ENCODE data around the gene POP4.
"Not testable (repeated sequence)": the region's sequence is repeated elsewhere in the genome, so short reads cannot be mapped to it uniquely, and the experiment has no call there.

POP4 gene, protein sequence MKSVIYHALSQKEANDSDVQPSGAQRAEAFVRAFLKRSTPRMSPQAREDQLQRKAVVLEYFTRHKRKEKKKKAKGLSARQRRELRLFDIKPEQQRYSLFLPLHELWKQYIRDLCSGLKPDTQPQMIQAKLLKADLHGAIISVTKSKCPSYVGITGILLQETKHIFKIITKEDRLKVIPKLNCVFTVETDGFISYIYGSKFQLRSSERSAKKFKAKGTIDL

DNA sequence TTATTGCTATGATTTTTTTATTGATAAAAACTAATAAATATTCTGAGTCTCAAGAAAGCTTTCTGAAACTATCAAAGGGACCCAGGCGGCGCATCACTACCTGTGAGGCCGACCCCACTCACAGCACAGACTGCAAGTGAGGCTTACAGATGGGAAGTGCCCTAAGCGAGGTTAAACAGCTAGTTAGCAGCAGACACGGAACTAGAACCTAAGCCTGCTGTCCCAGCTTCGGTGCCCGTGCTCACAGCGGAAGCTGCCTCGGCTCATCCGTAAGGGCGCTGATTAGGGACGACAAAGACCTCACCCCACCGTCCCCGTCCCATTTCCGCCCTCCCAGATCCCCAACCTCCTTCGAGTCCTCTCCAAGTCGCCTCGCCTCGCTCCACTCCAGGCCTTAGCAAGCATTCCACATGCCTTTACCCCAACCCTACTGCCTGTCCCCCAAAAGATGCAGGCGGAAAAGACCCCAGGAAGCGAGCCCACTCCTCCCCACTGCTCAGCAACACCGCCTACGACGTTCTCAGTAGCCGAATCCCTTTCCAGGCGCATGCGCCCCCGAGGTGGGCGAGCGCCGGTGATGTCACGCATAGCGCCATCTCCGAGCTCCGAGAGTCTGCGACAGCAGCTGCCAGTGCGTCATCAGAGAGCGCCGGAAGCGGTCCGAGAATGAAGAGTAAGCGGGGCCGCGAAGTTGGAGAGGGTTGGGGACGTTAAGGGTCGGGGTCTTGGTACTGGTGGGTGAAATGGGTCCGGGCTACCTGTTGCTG lies at the start of gene POP4:
TSS of gene POP4 (plus strand) at position 631 of the 767 bp plus-strand sequence. CDS start at position 667, 36 bp downstream.
- DNase-seq (ENCODE audit: low read depth) = peak; percentile 99

- DNase-seq (ENCODE audit: low read depth) = not testable (repeated sequence)
Observed at GRCh38 chr19:29559110-29559509, 47.0 kb upstream of the POP4 start.

DNA sequence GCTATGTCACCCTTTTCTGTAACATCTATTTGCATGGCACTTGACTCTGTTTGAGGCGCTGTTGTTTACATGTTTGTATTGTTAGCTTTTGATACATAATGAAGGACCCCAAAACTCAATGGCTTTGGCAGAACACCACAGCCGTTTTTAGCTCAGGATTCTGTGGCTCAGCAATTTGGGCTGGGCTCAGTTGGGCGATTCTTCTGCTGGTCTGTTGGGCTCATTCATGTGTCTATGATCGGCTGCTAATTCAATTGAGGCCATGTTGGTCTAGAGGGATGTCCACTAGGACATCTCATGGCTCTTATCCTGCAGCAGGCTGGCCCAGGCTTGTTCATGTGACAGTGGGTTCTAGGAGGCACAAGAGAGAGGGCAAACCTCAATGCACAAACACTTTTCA lies 46.3 kb upstream of the POP4 start:
- DNase-seq (ENCODE audit: low read depth) = no peak

GRCh38 chr19:29560313-29561075 lies 45.6 kb upstream of the POP4 start:
- no peak for DNase-seq (ENCODE audit: low read depth)

DNA sequence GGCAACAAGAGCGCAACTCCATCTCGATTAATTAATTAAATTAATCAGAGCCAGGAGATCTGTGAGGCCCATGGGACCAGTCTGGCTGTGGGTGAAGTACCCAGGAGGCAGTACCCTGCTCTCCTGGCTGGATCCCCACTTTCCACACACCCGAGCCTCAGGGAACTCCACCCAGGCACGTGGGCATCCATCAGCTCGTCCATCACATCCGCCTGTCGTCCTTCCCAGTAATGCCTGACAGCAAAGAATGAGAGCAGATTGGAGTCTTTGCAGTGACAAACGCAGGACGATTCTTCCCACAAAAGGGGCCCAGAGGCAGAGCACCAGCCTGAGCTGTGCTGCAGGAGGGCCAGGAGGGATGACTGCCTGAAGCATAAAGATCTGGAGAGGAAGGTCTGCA lies 44.5 kb upstream of the POP4 start:
- no peak for DNase-seq (ENCODE audit: low read depth)

GRCh38 chr19:29562299-29563297 lies 43.5 kb upstream of the POP4 start:
- no peak for DNase-seq (ENCODE audit: low read depth)

- no peak for DNase-seq (ENCODE audit: low read depth)
Observed at GRCh38 chr19:29563486-29564101, 42.5 kb upstream of the POP4 start.

GRCh38 chr19:29564574-29565005 lies 41.5 kb upstream of the POP4 start:
- no peak for DNase-seq (ENCODE audit: low read depth)

- no peak for DNase-seq (ENCODE audit: low read depth)
Observed at GRCh38 chr19:29565171-29565570, 40.9 kb upstream of the POP4 start.

DNA sequence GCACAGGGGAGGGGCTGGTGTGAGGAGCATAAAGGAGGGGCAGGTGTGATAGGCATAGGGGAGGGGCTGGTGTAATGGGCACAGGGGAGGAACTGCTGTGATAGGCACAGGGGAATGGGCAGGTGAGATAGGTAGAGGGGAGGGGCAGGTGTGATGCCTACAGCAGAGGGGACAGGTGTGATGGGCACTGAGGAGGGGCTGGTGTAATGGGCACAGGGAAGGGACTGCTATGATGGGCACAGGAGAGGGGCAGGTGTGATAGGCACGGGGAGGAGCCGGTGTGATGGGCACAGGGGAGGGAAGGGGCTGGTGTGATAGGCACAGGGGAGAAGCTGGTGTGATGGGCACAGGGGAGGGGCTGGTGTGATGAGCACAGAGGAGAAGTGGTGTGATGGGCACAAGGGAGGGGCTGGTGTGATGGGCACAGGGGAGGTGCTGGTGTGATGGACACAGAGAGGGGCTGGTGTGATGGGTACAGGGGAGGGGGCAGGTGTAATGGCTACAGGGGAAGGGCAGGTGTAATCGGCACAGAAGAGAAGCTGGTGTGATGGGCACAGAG lies 39.5 kb upstream of the POP4 start:
- no peak for DNase-seq (ENCODE audit: low read depth)

DNA sequence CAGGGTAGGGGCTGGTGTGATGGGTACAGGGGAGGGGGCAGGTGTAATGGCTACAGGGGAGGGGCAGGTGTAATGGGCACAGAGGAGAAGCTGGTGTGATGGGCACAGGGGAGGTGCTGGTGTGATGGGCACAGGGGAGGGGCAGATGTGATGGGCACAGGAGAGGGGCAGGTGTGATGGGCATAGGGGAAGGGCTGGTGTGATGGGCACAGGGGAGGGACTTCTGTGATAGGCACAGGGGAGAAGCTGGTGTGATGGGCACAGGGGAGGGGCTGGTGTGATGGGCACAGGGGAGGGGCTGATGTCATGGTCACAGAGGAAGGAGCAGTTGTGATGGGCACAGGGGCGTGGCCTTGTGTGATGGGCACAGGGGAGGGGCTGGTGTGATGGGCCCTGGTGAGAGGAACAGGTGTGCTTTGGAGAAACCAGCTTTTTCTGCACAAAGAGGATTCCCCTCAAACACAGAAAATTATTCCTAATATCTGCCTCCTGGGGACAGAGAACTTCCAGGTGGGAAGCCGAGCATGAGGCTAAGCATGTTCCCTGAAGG lies 38.6 kb upstream of the POP4 start:
- DNase-seq (ENCODE audit: low read depth) = no peak

DNA sequence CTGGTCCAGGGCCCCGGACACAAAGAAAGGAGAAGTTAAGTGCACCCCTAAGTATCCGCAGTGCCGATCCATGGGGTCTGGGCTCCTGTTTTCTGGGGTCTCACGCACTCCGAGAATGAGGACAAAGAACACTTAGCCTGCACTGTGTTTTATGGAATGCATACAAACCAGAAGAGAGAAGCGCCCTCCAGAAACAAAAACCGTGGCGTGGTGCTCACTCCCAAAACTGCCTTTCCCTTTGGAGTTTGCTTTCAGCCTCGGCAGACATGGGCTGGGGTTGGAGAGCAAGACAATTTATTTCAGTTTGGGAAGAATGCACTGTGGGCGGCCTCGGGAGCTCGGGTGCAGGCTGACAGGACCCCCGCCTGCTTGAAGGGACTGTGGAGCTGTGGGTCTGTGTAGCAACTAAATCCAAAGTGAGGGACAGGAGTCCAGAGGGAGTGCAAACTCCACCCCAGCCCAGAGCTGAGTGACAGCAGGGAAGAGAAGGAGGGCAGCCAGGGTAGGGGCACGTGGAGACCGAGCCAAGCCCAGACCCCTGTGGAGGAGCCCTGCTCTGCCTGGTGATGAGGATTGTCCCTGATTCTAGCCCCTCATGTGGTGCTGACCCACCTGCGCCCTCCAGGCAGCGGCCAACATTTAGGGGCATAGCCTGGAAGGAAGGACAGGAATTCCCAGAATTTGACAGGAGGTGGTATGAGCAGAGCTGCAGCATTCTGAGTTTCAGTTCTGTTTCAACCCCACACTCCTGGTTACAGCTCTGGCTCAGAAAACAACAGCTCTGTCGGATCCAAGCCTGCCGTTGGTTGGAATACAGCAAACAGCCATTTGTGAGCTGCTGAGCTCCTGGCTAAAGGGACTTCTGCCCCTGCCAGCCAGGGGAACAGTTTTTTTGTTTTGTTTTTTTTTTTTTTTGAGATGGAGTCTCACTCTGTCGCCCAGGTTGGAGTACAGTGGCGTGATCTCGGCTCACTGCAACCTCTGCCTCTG lies 37.8 kb upstream of the POP4 start:
- DNase-seq (ENCODE audit: low read depth) = no peak

GRCh38 chr19:29569038-29569911 lies 36.8 kb upstream of the POP4 start:
- no peak for DNase-seq (ENCODE audit: low read depth)

- no peak for DNase-seq (ENCODE audit: low read depth)
Observed at GRCh38 chr19:29571181-29571580, 34.9 kb upstream of the POP4 start.

DNA sequence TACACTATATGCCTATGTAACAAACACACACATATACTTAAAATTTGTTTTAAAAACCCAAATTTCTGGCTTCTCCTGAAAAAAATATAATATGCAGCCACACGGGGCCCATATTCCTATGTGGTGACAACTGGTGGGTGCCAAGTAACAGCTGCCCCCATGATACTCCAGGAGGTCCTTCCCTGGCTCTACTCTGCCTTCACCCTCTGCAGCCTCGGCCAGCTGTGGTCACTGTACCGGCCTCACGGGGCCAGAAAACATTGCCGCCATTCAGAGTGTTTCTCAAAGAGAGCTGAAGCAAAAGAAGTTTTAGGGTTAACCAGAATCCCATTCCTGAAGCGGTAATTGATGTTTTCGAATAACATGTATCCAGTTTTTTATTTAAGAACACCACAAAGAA lies 32.6 kb upstream of the POP4 start:
- no peak for DNase-seq (ENCODE audit: low read depth)

- no peak for DNase-seq (ENCODE audit: low read depth)
Observed at GRCh38 chr19:29574510-29574909, 31.6 kb upstream of the POP4 start.

DNA sequence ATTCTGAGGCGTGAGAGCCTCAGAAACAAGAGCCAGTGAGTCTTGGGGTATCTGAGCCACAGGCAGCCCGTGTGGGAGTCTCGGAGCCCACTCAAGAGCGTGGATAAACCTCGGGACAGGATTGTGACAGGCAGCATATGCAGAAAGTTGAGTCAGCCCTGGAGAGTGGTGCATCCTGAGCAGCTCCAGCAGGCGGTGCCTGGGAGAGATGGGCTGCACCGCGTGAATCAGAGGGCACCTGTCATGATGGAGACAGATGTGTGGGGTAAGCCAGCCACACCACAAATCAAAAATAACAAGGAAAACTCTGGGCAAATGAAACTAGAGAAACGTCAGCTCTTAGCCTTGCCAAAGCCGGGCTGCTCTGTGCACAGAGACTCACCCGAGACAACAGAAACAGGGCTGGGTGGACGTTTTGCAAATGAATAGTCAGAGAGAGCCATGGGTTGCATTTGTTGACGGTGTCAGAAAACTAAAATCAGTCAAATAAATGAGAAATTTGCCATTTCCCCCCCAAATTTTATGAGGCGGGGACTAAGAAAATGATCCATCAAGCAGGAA lies 30.0 kb upstream of the POP4 start:
- no peak for DNase-seq (ENCODE audit: low read depth)
